ENCODE measurements around the gene LCTL. TPM values are rescaled to one million over a fixed set of nuclear protein-coding genes. Genes with fewer than 3 reads are reported as not detected.

Gene LCTL
- total RNA-seq, 5 donors from 2014 or later (not counting 1 experiment from before 2014, with no cell fraction given) = not detected

GRCh38 chr15:66588537-66588936 is 22.7 kb upstream of the LCTL start:
- H3K4me1 ChIP-seq (ENCODE audit: control insufficient read depth in 1 of 2, extremely low read depth in 1 of 2, insufficient read depth in 2 of 2, low read length in 2 of 2) = no peaks in the 10 kb centered on the region
- no peak for ATAC-seq (replicated peaks in 1 of 4)

DNA sequence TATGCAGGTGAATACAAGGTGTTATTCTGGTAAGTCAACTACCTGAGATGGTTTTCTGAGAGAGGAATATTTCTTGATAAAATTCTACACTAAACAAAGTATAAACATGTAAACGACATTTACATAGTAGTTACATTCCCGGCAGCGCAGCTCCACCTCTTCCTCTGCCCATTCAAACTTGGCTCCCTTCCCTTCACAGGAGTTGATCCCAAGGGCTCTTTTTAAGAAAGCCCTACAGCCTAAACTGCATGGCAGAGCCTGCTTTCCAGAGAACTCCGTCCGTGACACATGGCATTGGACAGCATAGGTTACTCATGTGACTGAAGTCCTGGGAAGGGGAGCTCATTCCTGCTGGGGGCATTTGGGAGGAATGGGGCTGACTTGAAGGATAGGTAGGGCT is 22.0 kb upstream of the LCTL start:
- no peaks in the 10 kb centered on the region for H3K36me3 Mint-ChIP-seq
- ChIA-PET POLR2A (no interaction called here), CTCF (interaction anchor here in 1 of 2 donors (1.0 kb wide), 1 partner anchor 22 kb away, joined by 3 read pairs; the partner anchor contains the start of gene LCTL)
- H3K4me3 Mint-ChIP-seq = no peak overlapping the region
- H3K9me3 Mint-ChIP-seq = no peaks in the 10 kb centered on the region
- Histone ChIP-seq H3K27me3 (replicated peaks in 1 of 2; ENCODE audit: control insufficient read depth in 2 of 2, extremely low read depth in 1 of 2, insufficient read depth in 2 of 2, low read length in 1 of 2) (peaks cover 0 to 30% of the 10 kb centered on the region in 2 experiments), H3K36me3 (ENCODE audit: control insufficient read depth in 2 of 2, extremely low read depth in 1 of 2, insufficient read depth in 1 of 2, low read length in 1 of 2) (no peaks in the 10 kb centered on the region), H3K9me3 (no peaks in the 10 kb centered on the region), H3K4me3 (ENCODE audit: control insufficient read depth in 1 of 2, extremely low read depth in 1 of 2, low read length in 1 of 2) (no peak overlapping the region), H3K27ac (ENCODE audit: low read length) (no peak overlapping the region), H3K4me1 (ENCODE audit: control insufficient read depth in 1 of 2, extremely low read depth in 1 of 2, insufficient read depth in 2 of 2, low read length in 2 of 2) (no peaks in the 10 kb centered on the region)
- H3K27ac Mint-ChIP-seq = no peak overlapping the region
- ATAC-seq (replicated peaks in 1 of 4) = no peak
- no peak for DNase-seq
- H3K4me1 Mint-ChIP-seq = peaks cover 0 to 4% (median 0%) of the 10 kb centered on the region in 3 donors
- peaks cover 8 to 24% of the 10 kb centered on the region in 2 donors for H3K27me3 Mint-ChIP-seq
- 97% methylated on average over 4 of the region's 5 CpGs for WGBS (ENCODE audit: insufficient coverage)

More at GRCh38 chr15:66588537-66588936, 22.7 kb upstream of the LCTL start:
- ChIA-PET CTCF (interaction anchor here in 1 of 2 donors (1.0 kb wide), 1 partner anchor 23 kb away, joined by 3 read pairs; the partner anchor contains the start of gene LCTL), POLR2A (no interaction called here)
- H3K27me3 ChIP-seq (replicated peaks in 1 of 2; ENCODE audit: control insufficient read depth in 2 of 2, extremely low read depth in 1 of 2, insufficient read depth in 2 of 2, low read length in 1 of 2) = peaks cover 0 to 30% of the 10 kb centered on the region in 2 experiments
- H3K27me3 Mint-ChIP-seq = peaks cover 8 to 26% of the 10 kb centered on the region in 2 donors
- no peak overlapping the region for H3K4me3 ChIP-seq (ENCODE audit: control insufficient read depth in 1 of 2, extremely low read depth in 1 of 2, low read length in 1 of 2)
- peaks cover 0 to 4% (median 0%) of the 10 kb centered on the region in 3 donors for H3K4me1 Mint-ChIP-seq
- H3K4me3 Mint-ChIP-seq = no peak overlapping the region
- no peak for DNase-seq
- no peak overlapping the region for H3K27ac Mint-ChIP-seq
- H3K36me3 ChIP-seq (ENCODE audit: control insufficient read depth in 2 of 2, extremely low read depth in 1 of 2, insufficient read depth in 1 of 2, low read length in 1 of 2) = no peaks in the 10 kb centered on the region
- WGBS (ENCODE audit: insufficient coverage) = 29% methylated on average over 1 of the region's 5 CpGs
- H3K9me3 ChIP-seq = no peaks in the 10 kb centered on the region
- H3K9me3 Mint-ChIP-seq = no peaks in the 10 kb centered on the region
- H3K36me3 Mint-ChIP-seq = no peaks in the 10 kb centered on the region
- H3K27ac ChIP-seq (ENCODE audit: low read length) = no peak overlapping the region

- Histone ChIP-seq H3K4me1 (ENCODE audit: control insufficient read depth in 1 of 2, extremely low read depth in 1 of 2, insufficient read depth in 2 of 2, low read length in 2 of 2) (no peaks in the 10 kb centered on the region), H3K27ac (ENCODE audit: low read length) (no peak overlapping the region), H3K4me3 (ENCODE audit: control insufficient read depth in 1 of 2, extremely low read depth in 1 of 2, low read length in 1 of 2) (no peak overlapping the region), H3K36me3 (ENCODE audit: control insufficient read depth in 2 of 2, extremely low read depth in 1 of 2, insufficient read depth in 1 of 2, low read length in 1 of 2) (no peaks in the 10 kb centered on the region), H3K27me3 (replicated peaks in 1 of 2; ENCODE audit: control insufficient read depth in 2 of 2, extremely low read depth in 1 of 2, insufficient read depth in 2 of 2, low read length in 1 of 2) (peaks cover 0 to 26% of the 10 kb centered on the region in 2 experiments), H3K9me3 (no peaks in the 10 kb centered on the region)
- DNase-seq (no peak), ATAC-seq (replicated peaks in 1 of 4) (no peak)
- Mint-ChIP-seq H3K36me3 (no peaks in the 10 kb centered on the region), H3K4me3 (no peak overlapping the region), H3K4me1 (peaks cover 0 to 4% (median 0%) of the 10 kb centered on the region in 3 donors), H3K27me3 (peaks cover 8 to 20% of the 10 kb centered on the region in 2 donors), H3K9me3 (no peaks in the 10 kb centered on the region), H3K27ac (no peak overlapping the region)
- CTCF ChIA-PET = no interaction called here
- POLR2A ChIA-PET = no interaction called here
These were observed 21.2 kb upstream of the LCTL start for GRCh38 chr15:66587020-66587419.

DNA sequence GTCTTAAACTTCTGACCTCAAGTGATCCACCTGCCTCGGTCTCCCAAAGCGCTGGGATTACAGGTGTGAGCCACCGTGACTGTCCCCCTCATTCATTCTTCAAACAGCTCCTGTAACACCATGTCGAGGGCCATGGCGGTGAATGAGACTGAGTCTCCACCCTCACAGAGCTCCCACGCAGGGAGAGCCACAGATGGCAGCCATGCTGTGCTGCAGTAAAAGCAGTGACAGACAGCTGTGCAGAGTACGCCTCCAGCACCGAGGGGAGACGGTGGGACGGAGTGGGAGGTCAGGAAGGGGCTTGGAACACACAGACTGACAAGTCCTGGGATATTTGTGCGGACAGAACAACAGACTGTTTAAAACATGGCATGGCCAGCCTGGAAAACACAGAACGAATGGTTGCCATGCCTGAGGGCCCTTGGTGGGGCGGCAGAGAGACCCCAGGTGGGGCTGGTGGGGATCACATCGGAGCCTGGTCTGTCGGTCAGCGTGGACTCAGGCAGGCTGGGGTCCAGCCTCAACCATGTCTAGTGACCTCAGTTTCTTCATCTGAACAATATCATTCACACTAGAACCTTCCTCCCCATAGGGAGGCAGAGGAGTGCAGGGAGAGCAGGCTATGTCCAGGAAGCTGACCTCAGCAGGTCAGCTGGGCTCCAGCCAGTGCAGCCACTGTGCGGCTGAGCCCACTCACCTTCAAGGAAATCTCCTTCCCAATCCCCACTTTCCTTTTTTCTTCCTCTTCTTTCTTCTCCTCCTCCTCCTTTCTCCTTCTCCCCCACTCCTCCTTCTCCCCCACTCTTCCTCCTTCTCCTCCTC is 20.6 kb upstream of the LCTL start:
- H3K4me1 ChIP-seq (ENCODE audit: control insufficient read depth in 1 of 2, extremely low read depth in 1 of 2, insufficient read depth in 2 of 2, low read length in 2 of 2) = no peaks in the 10 kb centered on the region
- H3K9me3 Mint-ChIP-seq = no peaks in the 10 kb centered on the region

GRCh38 chr15:66581972-66582537 is 16.3 kb upstream of the LCTL start:
- DNase-seq (no peak), ATAC-seq (replicated peaks in 1 of 4) (no peak)
- H3K36me3 Mint-ChIP-seq = no peaks in the 10 kb centered on the region
- H3K27me3 Mint-ChIP-seq = peaks cover 0 to 5% of the 10 kb centered on the region in 2 donors
- no peak overlapping the region for H3K27ac Mint-ChIP-seq
- peaks cover 0 to 6% of the 10 kb centered on the region in 2 experiments for H3K27me3 ChIP-seq (replicated peaks in 1 of 2; ENCODE audit: control insufficient read depth in 2 of 2, extremely low read depth in 1 of 2, insufficient read depth in 2 of 2, low read length in 1 of 2)
- H3K4me1 ChIP-seq (ENCODE audit: control insufficient read depth in 1 of 2, extremely low read depth in 1 of 2, insufficient read depth in 2 of 2, low read length in 2 of 2) = no peaks in the 10 kb centered on the region
- no peaks in the 10 kb centered on the region for H3K9me3 Mint-ChIP-seq
- H3K4me1 Mint-ChIP-seq = no peaks in the 10 kb centered on the region
- CTCF ChIA-PET = interaction anchor here (0.6 to 0.7 kb wide), 2 partner anchors 34 to 164 kb away, joined by 3 to 8 read pairs; no protein-coding TSS in a partner anchor
- 83% methylated on average over 1 of the region's 9 CpGs for WGBS (ENCODE audit: insufficient coverage)
- no peak overlapping the region for H3K4me3 ChIP-seq (ENCODE audit: control insufficient read depth in 1 of 2, extremely low read depth in 1 of 2, low read length in 1 of 2)
- no peaks in the 10 kb centered on the region for H3K36me3 ChIP-seq (ENCODE audit: control insufficient read depth in 2 of 2, extremely low read depth in 1 of 2, insufficient read depth in 1 of 2, low read length in 1 of 2)
- POLR2A ChIA-PET = no interaction called here
- no peak overlapping the region for H3K4me3 Mint-ChIP-seq
- no peaks in the 10 kb centered on the region for H3K9me3 ChIP-seq
- H3K27ac ChIP-seq (ENCODE audit: low read length) = no peak overlapping the region

More for the DNA sequence above, 20.6 kb upstream of the LCTL start:
- Histone ChIP-seq H3K9me3 (no peaks in the 10 kb centered on the region), H3K27ac (ENCODE audit: low read length) (no peak overlapping the region), H3K36me3 (ENCODE audit: control insufficient read depth in 2 of 2, extremely low read depth in 1 of 2, insufficient read depth in 1 of 2, low read length in 1 of 2) (no peaks in the 10 kb centered on the region), H3K27me3 (replicated peaks in 1 of 2; ENCODE audit: control insufficient read depth in 2 of 2, extremely low read depth in 1 of 2, insufficient read depth in 2 of 2, low read length in 1 of 2) (peaks cover 0 to 26% of the 10 kb centered on the region in 2 experiments), H3K4me3 (ENCODE audit: control insufficient read depth in 1 of 2, extremely low read depth in 1 of 2, low read length in 1 of 2) (no peak overlapping the region)
- Mint-ChIP-seq H3K4me1 (peaks cover 0 to 4% (median 0%) of the 10 kb centered on the region in 3 donors), H3K4me3 (no peak overlapping the region), H3K36me3 (no peaks in the 10 kb centered on the region), H3K27ac (peak overlapping the region in 1 of 2 donors; percentile 59), H3K27me3 (peaks cover 8 to 16% of the 10 kb centered on the region in 2 donors)
- ChIA-PET POLR2A (interaction anchor here in 1 of 2 donors (0.6 kb wide), 1 partner anchor 16 kb away, joined by 4 read pairs; no protein-coding TSS in a partner anchor), CTCF (no interaction called here)
- no peak for ATAC-seq (replicated peaks in 1 of 4)
- WGBS (ENCODE audit: insufficient coverage) = 80% methylated on average over 12 of the region's 17 CpGs
- DNase-seq = no peak

DNA sequence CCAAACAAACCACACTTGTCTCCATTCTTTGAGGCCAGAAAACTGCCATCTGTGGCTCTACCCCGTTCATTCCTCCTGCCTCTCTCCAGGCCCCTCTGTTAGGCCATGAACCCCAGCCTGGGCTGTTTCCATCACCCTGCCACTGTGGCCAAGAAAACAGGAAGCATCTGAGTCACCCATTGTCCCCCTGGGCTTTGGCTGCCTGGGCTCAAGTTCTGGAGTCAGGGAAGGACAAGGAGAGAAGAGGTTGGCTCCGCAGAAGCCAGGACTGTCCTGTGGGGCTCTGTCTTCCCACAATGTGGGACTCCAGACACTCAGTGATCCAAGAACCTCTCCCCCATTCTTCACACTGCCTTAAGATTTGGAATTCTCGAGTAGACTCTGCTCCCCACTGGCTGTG is 14.8 kb upstream of the LCTL start:
- Mint-ChIP-seq H3K27me3 (peaks cover 0 to 2% of the 10 kb centered on the region in 2 donors), H3K36me3 (no peaks in the 10 kb centered on the region), H3K4me3 (no peak overlapping the region), H3K9me3 (no peaks in the 10 kb centered on the region), H3K27ac (no peak overlapping the region), H3K4me1 (no peaks in the 10 kb centered on the region)
- ATAC-seq (replicated peaks in 1 of 4) (no peak), DNase-seq (no peak)
- Histone ChIP-seq H3K9me3 (no peaks in the 10 kb centered on the region), H3K36me3 (ENCODE audit: control insufficient read depth in 2 of 2, extremely low read depth in 1 of 2, insufficient read depth in 1 of 2, low read length in 1 of 2) (no peaks in the 10 kb centered on the region), H3K27ac (ENCODE audit: low read length) (no peak overlapping the region), H3K27me3 (replicated peaks in 1 of 2; ENCODE audit: control insufficient read depth in 2 of 2, extremely low read depth in 1 of 2, insufficient read depth in 2 of 2, low read length in 1 of 2) (peaks cover 0 to 2% of the 10 kb centered on the region in 2 experiments), H3K4me1 (ENCODE audit: control insufficient read depth in 1 of 2, extremely low read depth in 1 of 2, insufficient read depth in 2 of 2, low read length in 2 of 2) (no peaks in the 10 kb centered on the region), H3K4me3 (ENCODE audit: control insufficient read depth in 1 of 2, extremely low read depth in 1 of 2, low read length in 1 of 2) (no peak overlapping the region)
- 33% methylated on average over 1 of the region's 3 CpGs for WGBS (ENCODE audit: insufficient coverage)
- CTCF ChIA-PET = no interaction called here
- POLR2A ChIA-PET = no interaction called here

All from T-cell (primary cell).